HG02588 (cell line): ENCODE results near the gene KLRG1.

Source experiments
- ATAC-seq: cut with Tn5 transposase; IDR thresholded peaks from one replicate; pipeline ENCODE4 v1.9.1; 2021; ENCODE audit warnings: mild to moderate bottlenecking, moderate library complexity; ENCODE audit not compliant: unreplicated experiment

The KLRG1 gene

GRCh38 chr12:9039397-9039977 lies 50.1 kb downstream of the KLRG1 start:
- no peak for ATAC-seq

GRCh38 chr12:9040484-9041186 lies 51.3 kb downstream of the KLRG1 start:
- ATAC-seq, result no peak

GRCh38 chr12:9041321-9041720 lies 52.0 kb downstream of the KLRG1 start:
- ATAC-seq, result no peak

GRCh38 chr12:9043766-9044165 lies 54.4 kb downstream of the KLRG1 start:
- ATAC-seq, result no peak

- no peak for ATAC-seq
These were observed 57.8 kb downstream of the KLRG1 start for GRCh38 chr12:9047105-9047504.

GRCh38 chr12:9048930-9049329 lies 59.6 kb downstream of the KLRG1 start:
- ATAC-seq, result no peak

GRCh38 chr12:9049520-9050133 lies 60.3 kb downstream of the KLRG1 start:
- ATAC-seq, result no peak

GRCh38 chr12:9050521-9051157 lies 61.3 kb downstream of the KLRG1 start:
- no peak for ATAC-seq

- ATAC-seq, result no peak
These were observed 61.8 kb downstream of the KLRG1 start for GRCh38 chr12:9051158-9051550.

- no peak for ATAC-seq
These were observed 63.3 kb downstream of the KLRG1 start for GRCh38 chr12:9052610-9053009.
